ENCODE measurements around the gene ZNF174. TPM values are rescaled to one million over a fixed set of nuclear protein-coding genes. Genes with fewer than 3 reads are reported as not detected.

ZNF174 gene
- polyA plus RNA-seq, 1 donor = 11.4 TPM

GRCh38 chr16:3377917-3378316 lies 23.1 kb upstream of the ZNF174 start:
- peaks cover 54% of the 10 kb centered on the region for H3K9me3 ChIP-seq (ENCODE audit: control insufficient read depth, low read depth, low read length)
- H3K4me1 ChIP-seq (ENCODE audit: control insufficient read depth, insufficient read depth, low read length) = no peaks in the 10 kb centered on the region
- DNase-seq = no peak
- no peaks in the 10 kb centered on the region for H3K27me3 ChIP-seq (ENCODE audit: control insufficient read depth, insufficient read depth, low read length)
- no peak overlapping the region for H3K4me3 ChIP-seq (ENCODE audit: low read length)
- peaks cover 7% of the 10 kb centered on the region for H3K36me3 ChIP-seq (ENCODE audit: control insufficient read depth, insufficient read depth, low read length)
- no peak overlapping the region for H3K27ac ChIP-seq (ENCODE audit: low read length)

- H3K9me3 ChIP-seq (ENCODE audit: control insufficient read depth, low read depth, low read length) = peaks cover 59% of the 10 kb centered on the region
- no peaks in the 10 kb centered on the region for H3K27me3 ChIP-seq (ENCODE audit: control insufficient read depth, insufficient read depth, low read length)
- no peak overlapping the region for H3K4me3 ChIP-seq (ENCODE audit: low read length)
- WGBS (ENCODE audit: insufficient coverage, low lambda C conversion rate) = 100% methylated on average over 2 of the region's 10 CpGs
- peaks cover 34% of the 10 kb centered on the region for H3K36me3 ChIP-seq (ENCODE audit: control insufficient read depth, insufficient read depth, low read length)
- H3K27ac ChIP-seq (ENCODE audit: low read length) = no peak overlapping the region
- no peak for DNase-seq
- H3K4me1 ChIP-seq (ENCODE audit: control insufficient read depth, insufficient read depth, low read length) = no peaks in the 10 kb centered on the region
Observed at GRCh38 chr16:3383045-3383448, 18.0 kb upstream of the ZNF174 start.

GRCh38 chr16:3388325-3388724 lies 12.7 kb upstream of the ZNF174 start:
- no peaks in the 10 kb centered on the region for H3K4me1 ChIP-seq (ENCODE audit: control insufficient read depth, insufficient read depth, low read length)
- peaks cover 45% of the 10 kb centered on the region for H3K9me3 ChIP-seq (ENCODE audit: control insufficient read depth, low read depth, low read length)
- no peaks in the 10 kb centered on the region for H3K27me3 ChIP-seq (ENCODE audit: control insufficient read depth, insufficient read depth, low read length)
- WGBS (ENCODE audit: insufficient coverage, low lambda C conversion rate) = 80% methylated on average over 1 of the region's 6 CpGs
- peaks cover 59% of the 10 kb centered on the region for H3K36me3 ChIP-seq (ENCODE audit: control insufficient read depth, insufficient read depth, low read length)
- H3K27ac ChIP-seq (ENCODE audit: low read length) = no peak overlapping the region
- DNase-seq = no peak
- no peak overlapping the region for H3K4me3 ChIP-seq (ENCODE audit: low read length)

- no peaks in the 10 kb centered on the region for H3K27me3 ChIP-seq (ENCODE audit: control insufficient read depth, insufficient read depth, low read length)
- H3K4me3 ChIP-seq (ENCODE audit: low read length) = no peak overlapping the region
- H3K4me1 ChIP-seq (ENCODE audit: control insufficient read depth, insufficient read depth, low read length) = no peaks in the 10 kb centered on the region
- no peak for DNase-seq
- WGBS (ENCODE audit: insufficient coverage, low lambda C conversion rate) = 0% methylated on average over 1 of the region's 9 CpGs
- H3K36me3 ChIP-seq (ENCODE audit: control insufficient read depth, insufficient read depth, low read length) = peaks cover 60% of the 10 kb centered on the region
- peaks cover 42% of the 10 kb centered on the region for H3K9me3 ChIP-seq (ENCODE audit: control insufficient read depth, low read depth, low read length)
- no peak overlapping the region for H3K27ac ChIP-seq (ENCODE audit: low read length)
Observed at GRCh38 chr16:3389663-3390338, 11.2 kb upstream of the ZNF174 start.

- Histone ChIP-seq H3K4me3 (ENCODE audit: low read length) (peak overlapping the region; percentile 83), H3K9me3 (ENCODE audit: control insufficient read depth, low read depth, low read length) (peaks cover 49% of the 10 kb centered on the region), H3K27me3 (ENCODE audit: control insufficient read depth, insufficient read depth, low read length) (no peaks in the 10 kb centered on the region), H3K4me1 (ENCODE audit: control insufficient read depth, insufficient read depth, low read length) (peaks cover 3% of the 10 kb centered on the region), H3K27ac (ENCODE audit: low read length) (peak overlapping the region; percentile 88), H3K36me3 (ENCODE audit: control insufficient read depth, insufficient read depth, low read length) (peaks cover 47% of the 10 kb centered on the region)
- no CpG with 5 or more reads among the region's 18 CpGs for WGBS (ENCODE audit: insufficient coverage, low lambda C conversion rate)
- no peak for DNase-seq
Observed at GRCh38 chr16:3400446-3400778, 603 bp upstream of the ZNF174 start.

- peaks cover 43% of the 10 kb centered on the region for H3K36me3 ChIP-seq (ENCODE audit: control insufficient read depth, insufficient read depth, low read length)
- WGBS (ENCODE audit: insufficient coverage, low lambda C conversion rate) = no CpG with 5 or more reads among the region's 17 CpGs
- peaks cover 51% of the 10 kb centered on the region for H3K9me3 ChIP-seq (ENCODE audit: control insufficient read depth, low read depth, low read length)
- peak overlapping the region; percentile 70 for H3K27ac ChIP-seq (ENCODE audit: low read length)
- H3K27me3 ChIP-seq (ENCODE audit: control insufficient read depth, insufficient read depth, low read length) = no peaks in the 10 kb centered on the region
- peaks cover 3% of the 10 kb centered on the region for H3K4me1 ChIP-seq (ENCODE audit: control insufficient read depth, insufficient read depth, low read length)
- no peak for DNase-seq
- peak overlapping the region; percentile 83 for H3K4me3 ChIP-seq (ENCODE audit: low read length)
Observed at GRCh38 chr16:3401719-3402397, 843 bp downstream of the ZNF174 start.

GRCh38 chr16:3408561-3409197 lies 7.7 kb downstream of the ZNF174 start:
- H3K27me3 ChIP-seq (ENCODE audit: control insufficient read depth, insufficient read depth, low read length) = no peaks in the 10 kb centered on the region
- peaks cover 71% of the 10 kb centered on the region for H3K9me3 ChIP-seq (ENCODE audit: control insufficient read depth, low read depth, low read length)

GRCh38 chr16:3413730-3414379 lies 12.8 kb downstream of the ZNF174 start:
- no peaks in the 10 kb centered on the region for H3K27me3 ChIP-seq (ENCODE audit: control insufficient read depth, insufficient read depth, low read length)
- peaks cover 60% of the 10 kb centered on the region for H3K9me3 ChIP-seq (ENCODE audit: control insufficient read depth, low read depth, low read length)
- no peak overlapping the region for H3K27ac ChIP-seq (ENCODE audit: low read length)
- no CpG with 5 or more reads among the region's 29 CpGs for WGBS (ENCODE audit: insufficient coverage, low lambda C conversion rate)
- no peak overlapping the region for H3K4me3 ChIP-seq (ENCODE audit: low read length)
- H3K4me1 ChIP-seq (ENCODE audit: control insufficient read depth, insufficient read depth, low read length) = no peaks in the 10 kb centered on the region
- no peak for DNase-seq
- peaks cover 2% of the 10 kb centered on the region for H3K36me3 ChIP-seq (ENCODE audit: control insufficient read depth, insufficient read depth, low read length)

More at GRCh38 chr16:3408561-3409197, 7.7 kb downstream of the ZNF174 start:
- Histone ChIP-seq H3K27ac (ENCODE audit: low read length) (no peak overlapping the region), H3K4me1 (ENCODE audit: control insufficient read depth, insufficient read depth, low read length) (no peaks in the 10 kb centered on the region), H3K4me3 (ENCODE audit: low read length) (no peak overlapping the region), H3K36me3 (ENCODE audit: control insufficient read depth, insufficient read depth, low read length) (peaks cover 46% of the 10 kb centered on the region)
- DNase-seq = no peak
- WGBS (ENCODE audit: insufficient coverage, low lambda C conversion rate) = no CpG with 5 or more reads among the region's 12 CpGs

- Histone ChIP-seq H3K4me1 (ENCODE audit: control insufficient read depth, insufficient read depth, low read length) (no peaks in the 10 kb centered on the region), H3K9me3 (ENCODE audit: control insufficient read depth, low read depth, low read length) (peaks cover 5% of the 10 kb centered on the region), H3K27ac (ENCODE audit: low read length) (no peak overlapping the region), H3K4me3 (ENCODE audit: low read length) (no peak overlapping the region), H3K36me3 (ENCODE audit: control insufficient read depth, insufficient read depth, low read length) (peaks cover 2% of the 10 kb centered on the region), H3K27me3 (ENCODE audit: control insufficient read depth, insufficient read depth, low read length) (no peaks in the 10 kb centered on the region)
- WGBS (ENCODE audit: insufficient coverage, low lambda C conversion rate) = no CpG with 5 or more reads among the region's 26 CpGs
- peak in 1 of 2 donors; percentile 57 for DNase-seq
Observed at GRCh38 chr16:3431779-3432219, 30.8 kb downstream of the ZNF174 start.

GRCh38 chr16:3434373-3434772 lies 33.4 kb downstream of the ZNF174 start:
- no peak overlapping the region for H3K4me3 ChIP-seq (ENCODE audit: low read length)
- H3K27me3 ChIP-seq (ENCODE audit: control insufficient read depth, insufficient read depth, low read length) = no peaks in the 10 kb centered on the region
- H3K9me3 ChIP-seq (ENCODE audit: control insufficient read depth, low read depth, low read length) = peaks cover 11% of the 10 kb centered on the region
- no peak for DNase-seq
- H3K4me1 ChIP-seq (ENCODE audit: control insufficient read depth, insufficient read depth, low read length) = no peaks in the 10 kb centered on the region
- H3K36me3 ChIP-seq (ENCODE audit: control insufficient read depth, insufficient read depth, low read length) = peaks cover 6% of the 10 kb centered on the region
- no peak overlapping the region for H3K27ac ChIP-seq (ENCODE audit: low read length)
